NCI-H510A (cell line): ENCODE results near the gene SPATA31A7.
"Not testable (repeated sequence)": the region's sequence is repeated elsewhere in the genome, so short reads cannot be mapped to it uniquely, and the experiment has no call there.

ENCODE experiments used
- DNase-seq: peaks from one replicate; lab custom pipeline; 2025; lab: John Stamatoyannopoulos, UW

Gene SPATA31A7

GRCh38 chr9:61189736-61190135, at the start of gene SPATA31A7:
Gene SPATA31A7, plus strand, starts transcription at chr9:61190036. Its CDS starts 29 bp downstream, at chr9:61190065.
- DNase-seq, result not testable (repeated sequence)

- DNase-seq, result not testable (repeated sequence)
Observed at GRCh38 chr9:61226438-61226837, 36.6 kb downstream of the SPATA31A7 start.
